GM12891 (cell line): ENCODE results near the gene PTK7.

Experiments used
- PAX5 ChIP-seq: IDR thresholded peaks from 2 replicates; pipeline ENCODE4 v1.6.1; 2011; ENCODE audit warnings: low read length, moderate library complexity, mild to moderate bottlenecking; ENCODE audit not compliant: insufficient read depth, severe bottlenecking
- POLR2A ChIP-seq: IDR thresholded peaks from 2 replicates; pipeline ENCODE4 v1.6.1; 2011; ENCODE audit warnings: low read depth, low read length, control low read depth
- POLR2AphosphoS5 ChIP-seq: IDR thresholded peaks from 2 replicates; pipeline ENCODE4 v1.6.1; 2011; ENCODE audit warnings: low read depth, low read length, control low read depth
- POU2F2 ChIP-seq: IDR thresholded peaks from 2 replicates; pipeline ENCODE4 v1.6.1; 2011; ENCODE audit warnings: low read depth, mild to moderate bottlenecking, control low read depth, low read length, moderate library complexity
- SPI1 ChIP-seq: IDR thresholded peaks from 2 replicates; pipeline ENCODE4 v1.6.1; 2011; ENCODE audit warnings: low read depth, low read length, control low read depth
- TAF1 ChIP-seq: IDR thresholded peaks from 2 replicates; pipeline ENCODE4 v1.6.1; 2011; ENCODE audit warnings: low read depth, low read length, control low read depth

GRCh38 chr6:43176423-43176786, 100.3 kb downstream of the PTK7 start:
- TF ChIP-seq POLR2A (no peak), POLR2AphosphoS5 (no peak), POU2F2 (no peak), TAF1 (no peak), PAX5 (no peak), SPI1 (no peak)
